IMR-90 (cell line): Measurements from ENCODE around the gene ANKDD1B. TPM values are rescaled to one million over a fixed set of nuclear protein-coding genes. Genes with fewer than 3 reads are reported as not detected.

ENCODE experiments used
- ATAC-seq: fragments of 200-7000 bp; cut with Tn5 transposase; 2 replicates; pipeline ENCODE4 v1.9.1; 2020; ENCODE audit warnings: low read depth, mild to moderate bottlenecking, moderate library complexity
- BruUV-seq: library from RNA; stranded (reverse); fragments of 400-500 nt; replicated peaks from 2 replicates; lab custom pipeline; 2021; lab: Mats Ljungman, UMichigan
- CTCF ChIA-PET: fragments of 300-600 bp; formaldehyde crosslinking; extraction: SDS; loops from one replicate; lab custom pipeline; 2021; ENCODE audit warnings: antibody characterized with exemption; lab: Yijun Ruan, JAX
- POLR2A ChIA-PET: fragments of 300-600 bp; sonication (Branson Sonifier 250); formaldehyde crosslinking; loops from one replicate; lab custom pipeline; 2022; ENCODE audit warnings: antibody characterized with exemption; ENCODE audit not compliant: unreplicated experiment; lab: Charles Lee
- DNase-seq: peaks from one replicate; pipeline ENCODE4 v3.0.0; 2013
- H2AFZ ChIP-seq: replicated peaks from 2 replicates; pipeline ENCODE3; 2013; ENCODE audit warnings: low read length, mild to moderate bottlenecking; ENCODE audit not compliant: poor library complexity
- H2AK5ac ChIP-seq: 2 replicates; pipeline ENCODE4 v1.6.1; 2013; ENCODE audit warnings: low read depth, low read length, inconsistent platforms
- H2AK9ac ChIP-seq: replicated peaks from 2 replicates; pipeline ENCODE3; 2013; ENCODE audit warnings: mild to moderate bottlenecking, low read depth, low read length, moderate library complexity; ENCODE audit not compliant: poor library complexity
- H2BK120ac ChIP-seq: 2 replicates; pipeline ENCODE4 v1.6.1; 2013; ENCODE audit warnings: low read depth, low read length, inconsistent platforms
- H2BK15ac ChIP-seq: 3 replicates; pipeline ENCODE4 v1.6.1; 2013; ENCODE audit warnings: low read depth, low read length, inconsistent platforms
- H2BK20ac ChIP-seq: 2 replicates; pipeline ENCODE4 v1.6.1; 2013; ENCODE audit warnings: low read depth, mild to moderate bottlenecking, inconsistent platforms, low read length, moderate library complexity
- H2BK5ac ChIP-seq: 2 replicates; pipeline ENCODE4 v1.6.1; 2013; ENCODE audit warnings: mild to moderate bottlenecking, low read depth, low read length, inconsistent platforms; ENCODE audit not compliant: poor library complexity, severe bottlenecking
- H3K14ac ChIP-seq: replicated peaks from 2 replicates; pipeline ENCODE4 v1.6.1; 2013; ENCODE audit warnings: low read depth, low read length, inconsistent platforms
- H3K18ac ChIP-seq: 2 replicates; pipeline ENCODE4 v1.6.1; 2013; ENCODE audit warnings: low read depth, low read length, control low read depth
- H3K23ac ChIP-seq: 2 replicates; pipeline ENCODE4 v1.6.1; 2013; ENCODE audit warnings: low read depth, low read length, inconsistent platforms
- H3K27ac ChIP-seq: 2 replicates; pipeline ENCODE4 v1.5.1; 2013; ENCODE audit warnings: mild to moderate bottlenecking, control low read depth, low read length; ENCODE audit not compliant: insufficient read depth
- H3K27me3 ChIP-seq: 2 replicates; pipeline ENCODE4 v1.6.1; 2013; ENCODE audit warnings: low read length; ENCODE audit not compliant: control insufficient read depth, insufficient read depth
- H3K36me3 ChIP-seq: 2 replicates; pipeline ENCODE4 v1.6.1; 2013; ENCODE audit warnings: low read length, mixed read lengths; ENCODE audit not compliant: control insufficient read depth, insufficient read depth
- H3K4ac ChIP-seq: 2 replicates; pipeline ENCODE4 v1.6.1; 2013; ENCODE audit warnings: low read depth, low read length, inconsistent platforms
- H3K4me1 ChIP-seq: 2 replicates; pipeline ENCODE4 v1.6.1; 2013; ENCODE audit warnings: low read length, mixed read lengths; ENCODE audit not compliant: control insufficient read depth, insufficient read depth
- H3K4me2 ChIP-seq: 2 replicates; pipeline ENCODE4 v1.6.1; 2013; ENCODE audit warnings: low read depth, mild to moderate bottlenecking, control low read depth, low read length, moderate library complexity
- H3K4me3 ChIP-seq: 2 replicates; pipeline ENCODE4 v1.5.1; 2013; ENCODE audit warnings: low read depth, mild to moderate bottlenecking, control low read depth, low read length, moderate library complexity; ENCODE audit not compliant: insufficient read depth
- H3K56ac ChIP-seq: 2 replicates; pipeline ENCODE4 v1.6.1; 2013; ENCODE audit warnings: low read length, inconsistent platforms; ENCODE audit not compliant: insufficient read depth; ENCODE audit errors: extremely low read depth
- H3K79me1 ChIP-seq, 2 experiments: 2 replicates each; pipeline ENCODE4 v1.6.1; 2013; ENCODE audit warnings: low read length in 2 of 2, inconsistent platforms in 1 of 2, low read depth in 1 of 2
- H3K9ac ChIP-seq: 2 replicates; pipeline ENCODE4 v1.6.1; 2013; ENCODE audit warnings: low read depth, low read length, control low read depth
- H3K9me1 ChIP-seq: 2 replicates; pipeline ENCODE4 v1.6.1; 2013; ENCODE audit warnings: low read length, inconsistent platforms; ENCODE audit not compliant: insufficient read depth
- H3K9me3 ChIP-seq: 2 replicates; pipeline ENCODE4 v1.6.1; 2013; ENCODE audit warnings: low read length; ENCODE audit not compliant: control insufficient read depth, insufficient read depth
- H4K20me1 ChIP-seq: 2 replicates; pipeline ENCODE4 v1.6.1; 2013; ENCODE audit warnings: low read length, inconsistent platforms; ENCODE audit not compliant: insufficient read depth
- H4K5ac ChIP-seq: 2 replicates; pipeline ENCODE4 v1.6.1; 2013; ENCODE audit warnings: mild to moderate bottlenecking, low read depth, low read length, control low read depth
- H4K8ac ChIP-seq, 2 experiments: 2 replicates each; pipeline ENCODE4 v1.6.1; 2013; ENCODE audit warnings: low read depth in 2 of 2, low read length in 2 of 2, control low read depth in 1 of 2, inconsistent platforms in 1 of 2
- H4K91ac ChIP-seq: 2 replicates; pipeline ENCODE4 v1.6.1; 2013; ENCODE audit warnings: low read depth, low read length, inconsistent platforms; ENCODE audit not compliant: insufficient read depth
- BHLHE40 ChIP-seq: fragments of 150-350 bp; IDR thresholded peaks from 2 replicates; pipeline ENCODE4 v1.6.1; 2016; ENCODE audit warnings: mild to moderate bottlenecking, low read depth, low read length
- CEBPB ChIP-seq: IDR thresholded peaks from 2 replicates; pipeline ENCODE4 v1.6.1; 2012; ENCODE audit warnings: low read depth, low read length, improper control_type of control experiment
- CHD1 ChIP-seq: IDR thresholded peaks from 2 replicates; pipeline ENCODE4 v1.6.1; 2012; ENCODE audit warnings: low read depth, low read length, improper control_type of control experiment
- FOS ChIP-seq: fragments of 150-350 bp; IDR thresholded peaks from 2 replicates; pipeline ENCODE4 v1.6.1; 2016; ENCODE audit warnings: low read depth, low read length
- MAFK ChIP-seq: IDR thresholded peaks from 2 replicates; pipeline ENCODE4 v1.6.1; 2012; ENCODE audit warnings: low read depth, low read length, improper control_type of control experiment
- MAZ ChIP-seq: IDR thresholded peaks from 2 replicates; pipeline ENCODE4 v1.6.1; 2012; ENCODE audit warnings: low read depth, mild to moderate bottlenecking, low read length, improper control_type of control experiment, moderate library complexity, borderline replicate concordance
- MXI1 ChIP-seq: IDR thresholded peaks from 2 replicates; pipeline ENCODE4 v1.6.1; 2012; ENCODE audit warnings: low read depth, mild to moderate bottlenecking, low read length, moderate library complexity, borderline replicate concordance
- NFE2L2 ChIP-seq: fragments of 150-350 bp; IDR thresholded peaks from 2 replicates; pipeline ENCODE4 v1.6.1; 2016; ENCODE audit warnings: low read depth, mild to moderate bottlenecking, low read length
- POLR2A ChIP-seq: IDR thresholded peaks from 2 replicates; pipeline ENCODE4 v1.6.1; 2012; ENCODE audit warnings: mild to moderate bottlenecking, low read depth, low read length
- RAD21 ChIP-seq: IDR thresholded peaks from 2 replicates; pipeline ENCODE4 v1.6.1; 2012; ENCODE audit warnings: low read length, improper control_type of control experiment
- RCOR1 ChIP-seq: IDR thresholded peaks from 2 replicates; pipeline ENCODE4 v1.6.1; 2012; ENCODE audit warnings: mild to moderate bottlenecking, low read length, improper control_type of control experiment; ENCODE audit not compliant: insufficient replicate concordance
- RFX5 ChIP-seq: IDR thresholded peaks from 2 replicates; pipeline ENCODE4 v1.8.0; 2012; ENCODE audit warnings: low read depth, mild to moderate bottlenecking, low read length, moderate library complexity
- SMC3 ChIP-seq: fragments of 150-350 bp; IDR thresholded peaks from 2 replicates; pipeline ENCODE4 v1.6.1; 2016; ENCODE audit warnings: low read depth, mild to moderate bottlenecking, antibody characterized with exemption, low read length, moderate library complexity
- WGBS, 2 experiments: methylation state at CpG; one replicate each; pipeline versions ENCODE4 v1.1.5 to v1.1.7; 2013; ENCODE audit warnings: missing lambda C conversion rate in 2 of 2; ENCODE audit not compliant: insufficient read length in 1 of 2; ENCODE audit errors: extremely low coverage in 2 of 2; 5-methylcytosine and 5-hydroxymethylcytosine counted together
- dilution Hi-C: fragments of 300-500 bp; cut with HindIII; formaldehyde crosslinking; loops from one replicate; pipeline ENCODE4 v1.14.3; 2018; ENCODE audit warnings: low sequenced_read_pairs; ENCODE audit not compliant: unreplicated experiment
- in situ Hi-C: fragments of 300-500 bp; cut with MboI; formaldehyde crosslinking; loops from 3 replicates; pipeline ENCODE4 v1.14.3; 2019; ENCODE audit warnings: low sequenced_read_pairs, inconsistent platforms, mixed read lengths
- intact Hi-C: fragments of 100-400 bp; cut with micrococcal nuclease; formaldehyde crosslinking; loops from 2 replicates; pipeline ENCODE4 v1.10.0; 2022
- polyA plus RNA-seq, 3 experiments: library from polyadenylated mRNA; depleted of rRNA; stranded (reverse); fragments of >200 nt; gene quantifications; 2 replicates each; pipeline ENCODE4 v1.2.3, GENCODE V29; 2012; ENCODE audit warnings: low replicate concordance in 1 of 3
- total RNA-seq: library from RNA; depleted of rRNA; stranded (reverse); fragments of >200 nt; gene quantifications from 2 replicates; pipeline ENCODE4 v1.2.3, GENCODE V29; 2012
- TF ChIP-seq, protein P1 (sequence below): fragments of 150-350 bp; IDR thresholded peaks from 2 replicates; pipeline ENCODE4 v1.6.1; 2016; ENCODE audit warnings: low read depth, mild to moderate bottlenecking, low read length, moderate library complexity, borderline replicate concordance
- TF ChIP-seq, protein P2 (sequence below): fragments of 150-350 bp; IDR thresholded peaks from 2 replicates; pipeline ENCODE4 v1.6.1; 2017; ENCODE audit warnings: mild to moderate bottlenecking, antibody characterized with exemption, low read length, low read depth
- TF ChIP-seq, protein P3 (sequence below): conservative IDR thresholded peaks from 2 replicates; pipeline ENCODE4 v1.5.1; 2012; ENCODE audit warnings: mild to moderate bottlenecking, low read depth, low read length, improper control_type of control experiment

The ANKDD1B gene
- total and polyA plus RNA-seq, 2 of the 4 experiments (the other 2 are of a cell fraction): 0.24 TPM; not detected in 1

DNA sequence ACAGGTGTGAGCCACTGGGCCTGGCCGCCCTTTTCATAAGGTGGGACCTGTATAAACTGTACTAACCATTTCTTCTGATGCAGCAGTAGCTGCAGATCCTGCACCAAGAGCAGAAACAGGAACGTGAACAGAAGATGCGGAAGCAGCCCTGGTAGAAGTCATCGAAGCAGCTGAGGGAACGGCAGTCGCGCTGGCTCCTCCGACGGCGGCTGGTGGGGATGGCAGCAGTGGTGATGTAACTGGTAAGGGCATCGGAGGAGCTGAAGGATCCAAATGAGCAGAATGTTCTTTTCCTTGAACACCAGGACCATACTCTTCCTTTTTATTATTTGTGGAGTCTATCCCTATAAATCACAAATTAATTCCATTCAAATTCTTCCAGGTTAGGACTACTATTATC lies 73.9 kb downstream of the ANKDD1B start:
- no peak overlapping the region for H2AK5ac ChIP-seq
- intact Hi-C loops: loop anchor here (10.0 kb wide), 2 partner anchors 320 to 630 kb away; partner anchors contain the start of gene GCNT4

More for the DNA sequence above, 73.9 kb downstream of the ANKDD1B start:
- Histone ChIP-seq H3K4me2 (no peak overlapping the region), H2BK120ac (no peak overlapping the region), H3K56ac (no peak overlapping the region), H2BK5ac (no peak overlapping the region), H4K8ac (no peak overlapping the region), H3K4ac (no peak overlapping the region), H3K27me3 (no peaks in the 10 kb centered on the region), H3K4me1 (peaks cover 3% of the 10 kb centered on the region), H2AK9ac (no peak overlapping the region), H3K79me1 (no peaks in the 10 kb centered on the region), H2BK15ac (no peak overlapping the region), H3K9me3 (no peaks in the 10 kb centered on the region), H3K9ac (no peak overlapping the region), H3K23ac (no peak overlapping the region), H3K9me1 (no peaks in the 10 kb centered on the region), H3K36me3 (peaks cover 4% of the 10 kb centered on the region), H3K14ac (no peak overlapping the region), H4K20me1 (no peaks in the 10 kb centered on the region; the same call in 1 of the 2 replicates), H2AFZ (no peak overlapping the region), H3K4me3 (no peak overlapping the region), H2BK20ac (no peak overlapping the region), H3K27ac (no peak overlapping the region), H3K18ac (no peak overlapping the region), H4K91ac (no peak overlapping the region), H4K5ac (no peak overlapping the region)
- dilution Hi-C loops (no loop called here), in situ Hi-C loops (loop anchor here (25.0 kb wide), 1 partner anchor 298 kb away; no protein-coding TSS in a partner anchor)
- DNase-seq (no peak), ATAC-seq (no peak)
- TF ChIP-seq SMC3 (no peak), NFE2L2 (no peak), BHLHE40 (no peak), MAFK (no peak), CHD1 (no peak), POLR2A (no peak), MAZ (no peak), FOS (no peak), RAD21 (no peak), RFX5 (no peak), RCOR1 (no peak), CEBPB (no peak), MXI1 (no peak)
- TF ChIP-seq, protein P1, sequence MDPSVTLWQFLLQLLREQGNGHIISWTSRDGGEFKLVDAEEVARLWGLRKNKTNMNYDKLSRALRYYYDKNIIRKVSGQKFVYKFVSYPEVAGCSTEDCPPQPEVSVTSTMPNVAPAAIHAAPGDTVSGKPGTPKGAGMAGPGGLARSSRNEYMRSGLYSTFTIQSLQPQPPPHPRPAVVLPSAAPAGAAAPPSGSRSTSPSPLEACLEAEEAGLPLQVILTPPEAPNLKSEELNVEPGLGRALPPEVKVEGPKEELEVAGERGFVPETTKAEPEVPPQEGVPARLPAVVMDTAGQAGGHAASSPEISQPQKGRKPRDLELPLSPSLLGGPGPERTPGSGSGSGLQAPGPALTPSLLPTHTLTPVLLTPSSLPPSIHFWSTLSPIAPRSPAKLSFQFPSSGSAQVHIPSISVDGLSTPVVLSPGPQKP: no peak
- TF ChIP-seq, protein P2, sequence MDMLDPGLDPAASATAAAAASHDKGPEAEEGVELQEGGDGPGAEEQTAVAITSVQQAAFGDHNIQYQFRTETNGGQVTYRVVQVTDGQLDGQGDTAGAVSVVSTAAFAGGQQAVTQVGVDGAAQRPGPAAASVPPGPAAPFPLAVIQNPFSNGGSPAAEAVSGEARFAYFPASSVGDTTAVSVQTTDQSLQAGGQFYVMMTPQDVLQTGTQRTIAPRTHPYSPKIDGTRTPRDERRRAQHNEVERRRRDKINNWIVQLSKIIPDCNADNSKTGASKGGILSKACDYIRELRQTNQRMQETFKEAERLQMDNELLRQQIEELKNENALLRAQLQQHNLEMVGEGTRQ: no peak
- TF ChIP-seq, protein P3, sequence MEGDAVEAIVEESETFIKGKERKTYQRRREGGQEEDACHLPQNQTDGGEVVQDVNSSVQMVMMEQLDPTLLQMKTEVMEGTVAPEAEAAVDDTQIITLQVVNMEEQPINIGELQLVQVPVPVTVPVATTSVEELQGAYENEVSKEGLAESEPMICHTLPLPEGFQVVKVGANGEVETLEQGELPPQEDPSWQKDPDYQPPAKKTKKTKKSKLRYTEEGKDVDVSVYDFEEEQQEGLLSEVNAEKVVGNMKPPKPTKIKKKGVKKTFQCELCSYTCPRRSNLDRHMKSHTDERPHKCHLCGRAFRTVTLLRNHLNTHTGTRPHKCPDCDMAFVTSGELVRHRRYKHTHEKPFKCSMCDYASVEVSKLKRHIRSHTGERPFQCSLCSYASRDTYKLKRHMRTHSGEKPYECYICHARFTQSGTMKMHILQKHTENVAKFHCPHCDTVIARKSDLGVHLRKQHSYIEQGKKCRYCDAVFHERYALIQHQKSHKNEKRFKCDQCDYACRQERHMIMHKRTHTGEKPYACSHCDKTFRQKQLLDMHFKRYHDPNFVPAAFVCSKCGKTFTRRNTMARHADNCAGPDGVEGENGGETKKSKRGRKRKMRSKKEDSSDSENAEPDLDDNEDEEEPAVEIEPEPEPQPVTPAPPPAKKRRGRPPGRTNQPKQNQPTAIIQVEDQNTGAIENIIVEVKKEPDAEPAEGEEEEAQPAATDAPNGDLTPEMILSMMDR: no peak
- ChIA-PET CTCF (interaction anchor here (0.6 kb wide), 1 partner anchor 238 kb away, joined by 7 read pairs; no protein-coding TSS in a partner anchor), POLR2A (no interaction called here)
- WGBS, 2 experiments: 80% methylated on average over 1 of the region's 11 CpGs; no CpG with 5 or more reads in 1 of the 2 experiments
- BruUV-seq: no TSS peak
